ENCODE data around the gene CORO1C.

- TF ChIP-seq EZH2 (IDR thresholded peaks at IDR 0.05; ENCODE audit: borderline replicate concordance, low read depth, low read length, poor library complexity, severe bottlenecking): no peak
- TF ChIP-seq CTCF (conservative IDR thresholded peaks at IDR 0.05; ENCODE audit: low read depth, low read length): no peak
These were observed 12.9 kb upstream of the CORO1C start for GRCh38 chr12:108744021-108744897.
